ENCODE results near the gene ANXA1. TPM values are rescaled to one million over a fixed set of nuclear protein-coding genes. Genes with fewer than 3 reads are reported as not detected.
A peak's percentile ranks its signal among the peaks of the same experiment; 100 is the strongest.
"Not testable (repeated sequence)": the region's sequence is repeated elsewhere in the genome, so short reads cannot be mapped to it uniquely, and the experiment has no call there.

Gene ANXA1
- total RNA-seq, 6 experiments from 2014 or later, result 933 to 1,109 (median 1,040) TPM

DNA sequence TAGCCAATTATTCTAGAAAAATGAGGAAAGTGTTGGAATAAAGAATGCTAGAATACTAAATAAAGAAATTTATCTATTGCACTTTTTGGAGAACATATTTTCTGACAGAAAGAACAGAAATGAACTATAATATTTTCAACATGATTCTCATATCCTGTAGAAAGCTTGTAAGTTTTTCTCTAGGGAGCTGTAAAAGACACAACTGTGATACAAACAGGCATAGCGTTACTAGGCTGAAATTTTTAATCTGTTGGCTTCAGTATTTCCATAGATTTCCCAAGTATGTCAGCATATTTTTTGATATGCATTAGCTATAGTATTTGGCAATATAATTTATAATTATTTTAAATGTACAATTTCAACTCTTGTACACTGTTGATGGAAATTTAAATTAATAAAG is 31.3 kb downstream of the ANXA1 start:
- H3K9me3 Mint-ChIP-seq, result no peaks in the 10 kb centered on the region
- no peaks in the 10 kb centered on the region for H3K36me3 Mint-ChIP-seq (ENCODE audit: low read depth)
- TF ChIP-seq, protein P1, sequence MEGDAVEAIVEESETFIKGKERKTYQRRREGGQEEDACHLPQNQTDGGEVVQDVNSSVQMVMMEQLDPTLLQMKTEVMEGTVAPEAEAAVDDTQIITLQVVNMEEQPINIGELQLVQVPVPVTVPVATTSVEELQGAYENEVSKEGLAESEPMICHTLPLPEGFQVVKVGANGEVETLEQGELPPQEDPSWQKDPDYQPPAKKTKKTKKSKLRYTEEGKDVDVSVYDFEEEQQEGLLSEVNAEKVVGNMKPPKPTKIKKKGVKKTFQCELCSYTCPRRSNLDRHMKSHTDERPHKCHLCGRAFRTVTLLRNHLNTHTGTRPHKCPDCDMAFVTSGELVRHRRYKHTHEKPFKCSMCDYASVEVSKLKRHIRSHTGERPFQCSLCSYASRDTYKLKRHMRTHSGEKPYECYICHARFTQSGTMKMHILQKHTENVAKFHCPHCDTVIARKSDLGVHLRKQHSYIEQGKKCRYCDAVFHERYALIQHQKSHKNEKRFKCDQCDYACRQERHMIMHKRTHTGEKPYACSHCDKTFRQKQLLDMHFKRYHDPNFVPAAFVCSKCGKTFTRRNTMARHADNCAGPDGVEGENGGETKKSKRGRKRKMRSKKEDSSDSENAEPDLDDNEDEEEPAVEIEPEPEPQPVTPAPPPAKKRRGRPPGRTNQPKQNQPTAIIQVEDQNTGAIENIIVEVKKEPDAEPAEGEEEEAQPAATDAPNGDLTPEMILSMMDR (IDR thresholded peaks at IDR 0.05), result no peak
- no peak overlapping the region for H3K4me3 Mint-ChIP-seq
- H3K4me1 Mint-ChIP-seq (ENCODE audit: low read depth), result peaks cover 40% of the 10 kb centered on the region
- H3K27ac Mint-ChIP-seq, result no peak overlapping the region
- no peak for DNase-seq
- H3K27me3 Mint-ChIP-seq (ENCODE audit: insufficient read depth), result peaks cover 4% of the 10 kb centered on the region; the same call in 1 of the 2 replicates

DNA sequence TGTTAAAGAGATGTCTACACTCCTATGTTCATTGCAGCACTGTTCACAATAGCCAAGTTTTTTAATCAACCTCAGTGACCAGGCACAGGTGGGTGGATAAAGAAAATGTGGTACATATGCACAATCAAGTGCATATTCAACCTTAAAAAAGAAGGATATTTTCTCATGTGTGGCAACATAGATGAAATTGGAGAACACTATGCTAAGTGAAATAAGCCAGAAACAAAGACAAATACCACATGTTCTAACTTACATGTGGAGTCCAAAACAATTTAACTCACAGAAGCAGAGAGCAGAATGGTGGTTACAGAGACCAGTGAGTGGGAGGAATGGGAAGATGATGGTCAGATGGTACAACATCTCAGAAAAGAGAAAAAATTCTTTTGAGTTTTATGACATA is 31.8 kb downstream of the ANXA1 start:
- Mint-ChIP-seq H3K27me3 (ENCODE audit: insufficient read depth) (peaks cover 4% of the 10 kb centered on the region; the same call in 1 of the 2 replicates), H3K9me3 (no peaks in the 10 kb centered on the region), H3K36me3 (ENCODE audit: low read depth) (no peaks in the 10 kb centered on the region), H3K4me3 (no peak overlapping the region), H3K4me1 (ENCODE audit: low read depth) (peaks cover 40% of the 10 kb centered on the region), H3K27ac (no peak overlapping the region)
- TF ChIP-seq, protein P1 (IDR thresholded peaks at IDR 0.05), result no peak
- DNase-seq, result no peak

DNA sequence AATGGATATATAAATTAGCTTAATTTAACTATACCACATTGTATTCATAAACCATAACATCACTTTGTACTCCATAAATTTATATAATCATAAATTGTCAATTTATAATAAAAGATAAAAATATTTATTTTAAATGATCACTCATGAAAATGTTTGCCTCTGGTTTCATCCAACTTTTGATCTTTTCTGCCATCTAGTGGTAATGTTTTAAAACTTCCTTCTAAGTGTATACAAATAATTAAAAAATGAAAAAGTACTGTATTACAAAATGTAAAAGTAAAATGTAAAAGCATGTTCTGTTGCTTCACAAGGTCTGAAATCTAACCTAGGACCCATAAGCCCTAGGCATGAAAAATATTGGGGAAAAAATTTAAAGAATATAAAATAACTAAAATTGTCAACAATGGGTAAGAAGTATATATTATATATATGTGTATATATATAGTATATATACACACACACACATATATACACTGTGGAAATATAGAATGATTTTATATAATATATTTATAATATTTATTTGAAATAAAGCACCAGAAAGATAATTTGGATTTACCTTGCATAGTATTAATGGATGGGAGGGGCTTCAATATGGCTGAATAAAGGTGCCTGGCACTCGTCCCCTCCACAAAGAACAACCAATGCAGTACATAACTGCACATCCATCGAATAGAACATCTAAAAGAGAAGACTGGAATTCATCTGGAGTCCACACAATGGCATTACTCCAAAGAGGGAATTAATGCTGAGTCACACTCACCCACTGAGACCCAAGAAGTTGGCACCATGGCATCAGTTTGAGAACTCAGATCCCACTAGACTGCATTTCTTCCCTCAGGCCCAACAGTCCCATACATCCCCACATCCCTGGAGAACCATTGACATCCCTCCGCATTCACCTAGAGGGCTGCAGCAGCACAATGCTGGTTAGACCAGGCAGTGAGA is 32.5 kb downstream of the ANXA1 start:
- peak; percentile 63 for DNase-seq
- TF ChIP-seq, protein P1 (IDR thresholded peaks at IDR 0.05), result peak; percentile 88
- no peak overlapping the region for H3K4me3 Mint-ChIP-seq
- peaks cover 4% of the 10 kb centered on the region; the same call in 1 of the 2 replicates for H3K27me3 Mint-ChIP-seq (ENCODE audit: insufficient read depth)
- peaks cover 33% of the 10 kb centered on the region for H3K4me1 Mint-ChIP-seq (ENCODE audit: low read depth)
- no peaks in the 10 kb centered on the region for H3K36me3 Mint-ChIP-seq (ENCODE audit: low read depth)
- H3K9me3 Mint-ChIP-seq, result no peaks in the 10 kb centered on the region
- H3K27ac Mint-ChIP-seq, result peak overlapping the region; percentile 38; the same call in 1 of the 2 replicates

DNA sequence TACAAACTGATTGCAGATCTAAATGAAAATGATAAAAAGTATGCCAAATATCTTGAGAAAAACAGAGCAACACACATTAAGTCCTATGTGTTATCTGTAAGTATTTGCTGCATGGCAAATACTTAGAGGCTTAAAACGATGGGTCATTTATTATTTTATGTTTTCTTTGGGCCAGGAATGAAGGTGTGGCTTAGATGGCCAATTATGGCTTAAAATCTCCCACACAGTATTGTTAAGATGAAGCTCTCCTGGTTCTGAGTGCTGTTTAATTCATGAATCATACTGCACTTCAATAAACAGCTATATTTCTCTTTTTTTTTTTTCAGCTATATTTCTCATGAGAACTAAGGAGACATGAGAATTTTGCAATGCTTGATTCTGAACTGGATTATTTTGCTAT is 39.4 kb downstream of the ANXA1 start:
- H3K27ac Mint-ChIP-seq; DNase-seq; H3K4me3 Mint-ChIP-seq; H3K36me3 Mint-ChIP-seq (ENCODE audit: low read depth); H3K4me1 Mint-ChIP-seq (ENCODE audit: low read depth); H3K27me3 Mint-ChIP-seq (ENCODE audit: insufficient read depth); H3K9me3 Mint-ChIP-seq: not testable (repeated sequence)

DNA sequence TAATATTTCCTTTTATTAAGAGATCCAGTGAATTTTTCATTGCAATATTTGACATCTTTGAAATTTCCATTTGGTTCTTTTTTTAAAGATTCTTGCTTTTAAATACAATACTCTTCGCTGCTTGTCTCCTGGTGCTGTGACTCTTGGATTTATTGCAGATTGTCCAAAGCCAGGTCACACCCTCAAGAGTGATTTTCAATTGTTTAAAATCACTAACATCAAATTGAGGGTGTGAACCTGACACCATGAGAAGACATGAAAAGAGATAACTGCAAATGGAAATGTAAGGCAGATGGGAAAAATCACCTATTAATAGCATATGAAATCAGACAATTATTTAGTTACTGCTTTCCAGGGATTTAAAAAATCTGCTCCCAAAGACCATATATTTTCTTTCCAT is 42.6 kb downstream of the ANXA1 start:
- Mint-ChIP-seq H3K4me3 (no peak overlapping the region), H3K27me3 (ENCODE audit: insufficient read depth) (peaks cover 3% of the 10 kb centered on the region; the same call in 1 of the 2 replicates), H3K27ac (no peak overlapping the region), H3K36me3 (ENCODE audit: low read depth) (no peaks in the 10 kb centered on the region), H3K4me1 (ENCODE audit: low read depth) (peaks cover 10% of the 10 kb centered on the region; the same call in 1 of the 2 replicates), H3K9me3 (no peaks in the 10 kb centered on the region)
- TF ChIP-seq, protein P1 (IDR thresholded peaks at IDR 0.05), result no peak
- no peak for DNase-seq

DNA sequence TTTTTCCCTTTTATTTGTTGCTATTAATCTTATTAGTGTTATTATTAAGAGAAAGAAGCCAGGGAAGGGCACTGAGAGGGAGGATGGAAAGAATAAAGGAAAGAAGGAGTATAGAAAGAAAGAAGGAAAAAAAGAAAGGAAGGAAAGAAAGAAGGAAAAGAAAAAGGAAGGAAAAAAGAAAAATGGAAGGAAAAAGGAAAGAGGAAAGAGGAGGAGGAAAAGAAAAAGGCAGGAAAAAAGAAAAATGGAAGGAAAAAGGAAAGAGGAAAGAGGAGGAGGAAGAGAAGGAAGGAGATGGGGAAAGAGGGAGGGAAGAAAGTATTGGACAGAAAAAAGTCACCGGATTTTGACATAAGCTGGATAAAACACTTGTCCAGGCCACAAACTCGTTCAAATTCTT is 47.8 kb downstream of the ANXA1 start:
- TF ChIP-seq, protein P1 (IDR thresholded peaks at IDR 0.05), result no peak
- no peaks in the 10 kb centered on the region; the same call in 1 of the 2 replicates for H3K4me1 Mint-ChIP-seq (ENCODE audit: low read depth)
- H3K27me3 Mint-ChIP-seq (ENCODE audit: insufficient read depth), result peaks cover 2% of the 10 kb centered on the region
- no peak for DNase-seq
- no peak overlapping the region for H3K27ac Mint-ChIP-seq
- no peaks in the 10 kb centered on the region for H3K36me3 Mint-ChIP-seq (ENCODE audit: low read depth)
- no peaks in the 10 kb centered on the region for H3K9me3 Mint-ChIP-seq
- H3K4me3 Mint-ChIP-seq, result no peak overlapping the region; the same call in 1 of the 2 replicates

All from HFFc6 (cell line).